Nephron progenitor cell (in vitro differentiated cells): ENCODE data around the gene PCSK5.

Experiments used
- DNase-seq: peaks from one replicate; pipeline ENCODE4 v3.0.0; 2021
- H3K27ac Mint-ChIP-seq: 2 replicates; pipeline ENCODE4 v1.8.0; 2021; ENCODE audit warnings: mild to moderate bottlenecking, moderate library complexity, mixed read lengths
- H3K27me3 Mint-ChIP-seq: 2 replicates; pipeline ENCODE4 v1.8.0; 2021; ENCODE audit warnings: mild to moderate bottlenecking, low read depth, mixed read lengths; ENCODE audit not compliant: poor library complexity
- H3K36me3 Mint-ChIP-seq: 2 replicates; pipeline ENCODE4 v1.8.0; 2021; ENCODE audit warnings: low read depth, mixed read lengths
- H3K4me1 Mint-ChIP-seq: 2 replicates; pipeline ENCODE4 v1.8.0; 2021; ENCODE audit warnings: mixed read lengths
- H3K4me3 Mint-ChIP-seq: 2 replicates; pipeline ENCODE4 v1.8.0; 2021; ENCODE audit warnings: mild to moderate bottlenecking, moderate library complexity, mixed read lengths
- H3K9me3 Mint-ChIP-seq: 2 replicates; pipeline ENCODE4 v1.8.0; 2021; ENCODE audit warnings: mild to moderate bottlenecking, moderate library complexity, mixed read lengths
- CTCF ChIP-seq: fragments of 200-600 bp; sonication (generic); IDR thresholded peaks from 2 replicates; pipeline ENCODE4 v1.5.0; 2021; ENCODE audit warnings: antibody characterized with exemption

PCSK5 gene

GRCh38 chr9:76138360-76138759 lies 247.9 kb downstream of the PCSK5 start:
- H3K27me3 Mint-ChIP-seq: no peaks in the 10 kb centered on the region
- H3K9me3 Mint-ChIP-seq: no peaks in the 10 kb centered on the region
- peaks cover 47% of the 10 kb centered on the region for H3K36me3 Mint-ChIP-seq
- no peak for TF ChIP-seq CTCF
- H3K4me1 Mint-ChIP-seq: peaks cover 24% of the 10 kb centered on the region
- no peak overlapping the region for H3K4me3 Mint-ChIP-seq
- DNase-seq: no peak
- H3K27ac Mint-ChIP-seq: peak overlapping the region; percentile 78

- H3K9me3 Mint-ChIP-seq: no peaks in the 10 kb centered on the region
- no peak overlapping the region for H3K27ac Mint-ChIP-seq
- H3K4me1 Mint-ChIP-seq: peaks cover 21% of the 10 kb centered on the region
- H3K36me3 Mint-ChIP-seq: peaks cover 34% of the 10 kb centered on the region
- H3K27me3 Mint-ChIP-seq: no peaks in the 10 kb centered on the region
- DNase-seq: no peak
- TF ChIP-seq CTCF: no peak
- H3K4me3 Mint-ChIP-seq: no peak overlapping the region
Observed at GRCh38 chr9:76143834-76144233, 253.4 kb downstream of the PCSK5 start.

GRCh38 chr9:76150013-76150412 lies 259.5 kb downstream of the PCSK5 start:
- no peak for DNase-seq
- Mint-ChIP-seq H3K36me3 (peaks cover 14% of the 10 kb centered on the region), H3K4me3 (peak overlapping the region; percentile 48), H3K9me3 (no peaks in the 10 kb centered on the region), H3K27ac (peak overlapping the region; percentile 16), H3K4me1 (peaks cover 68% of the 10 kb centered on the region), H3K27me3 (no peaks in the 10 kb centered on the region)
- TF ChIP-seq CTCF: no peak

DNA sequence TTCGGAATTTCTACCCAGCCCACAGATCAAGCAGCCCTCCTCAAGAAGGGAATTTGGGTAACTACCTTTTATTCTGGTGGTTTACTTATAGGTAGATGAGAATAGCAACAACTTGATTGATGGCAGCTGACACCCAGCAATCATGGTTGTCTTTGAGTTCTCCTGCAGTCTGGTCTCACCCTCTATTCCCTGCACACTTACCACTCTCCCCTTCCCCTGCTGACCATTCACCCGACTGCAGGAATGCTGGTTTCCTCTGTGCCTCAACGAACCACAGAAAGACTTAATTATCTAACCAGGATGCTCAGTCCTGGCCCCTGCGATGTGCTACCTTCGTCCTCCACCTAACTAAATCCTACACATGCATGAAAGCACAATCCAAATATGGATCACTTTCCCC lies 260.8 kb downstream of the PCSK5 start:
- Mint-ChIP-seq H3K36me3 (peaks cover 9% of the 10 kb centered on the region), H3K4me3 (no peak overlapping the region), H3K27ac (peak overlapping the region; percentile 0), H3K4me1 (peaks cover 80% of the 10 kb centered on the region), H3K27me3 (no peaks in the 10 kb centered on the region), H3K9me3 (no peaks in the 10 kb centered on the region)
- no peak for TF ChIP-seq CTCF
- no peak for DNase-seq

DNA sequence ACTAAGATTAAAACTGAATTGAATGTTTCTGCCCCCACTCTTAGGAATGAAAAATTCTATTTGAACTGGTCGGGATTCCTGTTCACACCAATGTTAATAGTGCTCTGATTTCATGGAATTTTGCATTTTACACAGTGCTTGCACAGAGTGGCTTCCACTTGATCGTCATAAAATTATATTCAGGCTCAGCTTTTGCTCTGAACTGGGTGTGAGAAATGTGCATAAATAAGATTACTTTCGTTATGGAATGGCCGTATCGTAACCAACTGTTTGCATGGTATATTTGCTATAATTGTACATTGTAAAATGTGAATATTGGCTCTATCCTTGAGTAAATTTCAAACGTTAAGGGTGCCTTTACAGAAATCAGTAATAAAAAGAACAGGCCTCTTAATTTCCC lies 262.9 kb downstream of the PCSK5 start:
- no peak for TF ChIP-seq CTCF
- DNase-seq: no peak
- peaks cover 24% of the 10 kb centered on the region for H3K36me3 Mint-ChIP-seq
- no peaks in the 10 kb centered on the region for H3K9me3 Mint-ChIP-seq
- H3K27ac Mint-ChIP-seq: peak overlapping the region; percentile 42
- peaks cover 72% of the 10 kb centered on the region for H3K4me1 Mint-ChIP-seq
- no peaks in the 10 kb centered on the region for H3K27me3 Mint-ChIP-seq
- no peak overlapping the region for H3K4me3 Mint-ChIP-seq

GRCh38 chr9:76153902-76154629 lies 263.6 kb downstream of the PCSK5 start:
- peaks cover 74% of the 10 kb centered on the region for H3K4me1 Mint-ChIP-seq
- DNase-seq: peak; percentile 54
- H3K4me3 Mint-ChIP-seq: peak overlapping the region; percentile 19
- H3K27me3 Mint-ChIP-seq: no peaks in the 10 kb centered on the region
- TF ChIP-seq CTCF: no peak
- peak overlapping the region; percentile 52 for H3K27ac Mint-ChIP-seq
- peaks cover 26% of the 10 kb centered on the region for H3K36me3 Mint-ChIP-seq
- H3K9me3 Mint-ChIP-seq: no peaks in the 10 kb centered on the region
